GM12801 (cell line): ENCODE results near the gene FLII.

Experiments
- CTCF ChIP-seq: IDR thresholded peaks from one replicate; pipeline ENCODE4 v1.5.1; 2011; ENCODE audit warnings: control low read depth; ENCODE audit not compliant: insufficient read length; ENCODE audit errors: extremely low read depth

Gene FLII

GRCh38 chr17:18217412-18218015 is 41.0 kb downstream of the FLII start:
- peak; percentile 63 for TF ChIP-seq CTCF

- TF ChIP-seq CTCF: no peak
Measured at GRCh38 chr17:18213666-18214270, 44.8 kb downstream of the FLII start.

GRCh38 chr17:18208092-18208491 is 50.4 kb downstream of the FLII start:
- no peak for TF ChIP-seq CTCF

- TF ChIP-seq CTCF: no peak
Measured at GRCh38 chr17:18206962-18207361, 51.6 kb downstream of the FLII start.

GRCh38 chr17:18205861-18206260 is 52.7 kb downstream of the FLII start:
- TF ChIP-seq CTCF: no peak

GRCh38 chr17:18203308-18203707 is 55.2 kb downstream of the FLII start:
- TF ChIP-seq CTCF: no peak

GRCh38 chr17:18201108-18201507 is 57.4 kb downstream of the FLII start:
- no peak for TF ChIP-seq CTCF
